ENCODE measurements around the gene RELN.

DNA sequence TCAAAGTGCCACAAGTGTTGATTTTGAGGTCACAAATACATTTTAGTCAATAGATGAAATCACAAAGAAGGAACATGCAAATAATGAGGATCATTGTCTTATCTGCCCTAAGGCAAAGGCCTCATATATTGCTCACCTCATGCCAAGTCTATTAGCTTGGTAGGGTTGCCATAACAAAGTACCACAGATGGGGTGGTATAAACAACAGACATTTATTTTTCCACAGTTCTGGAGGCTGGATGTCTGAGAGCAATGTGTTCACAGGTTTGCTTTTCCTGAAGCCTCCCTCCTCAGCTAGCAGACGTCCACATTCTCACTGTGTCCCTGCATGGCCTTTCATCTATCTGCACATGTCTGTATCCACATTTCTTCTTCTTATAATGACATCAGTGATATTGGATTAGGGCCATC, 59.6 kb downstream of the RELN start:
- TF ChIP-seq POLR2A (IDR thresholded peaks at IDR 0.05; ENCODE audit: insufficient read depth in 1 of 2, low read depth in 2 of 2, low read length in 2 of 2) (no peak), POLR2AphosphoS5 (IDR thresholded peaks at IDR 0.05; ENCODE audit: low read depth, low read length) (no peak), EZH2 (conservative IDR thresholded peaks at IDR 0.05; ENCODE audit: low read depth, low read length) (no peak), GABPA (IDR thresholded peaks at IDR 0.05; ENCODE audit: low read depth, low read length) (no peak), GABPA (CRISPR knock-in tag; IDR thresholded peaks at IDR 0.05; ENCODE audit: low read depth) (no peak), ZZZ3 (CRISPR knock-in tag; IDR thresholded peaks at IDR 0.05; ENCODE audit: borderline replicate concordance) (no peak), TCF7L2 (IDR thresholded peaks at IDR 0.05; ENCODE audit: low read depth, low read length) (no peak), TBL1XR1 (IDR thresholded peaks at IDR 0.05; ENCODE audit: borderline replicate concordance, low read length, partially characterized antibody) (no peak), ZBTB1 (CRISPR knock-in tag; IDR thresholded peaks at IDR 0.05; ENCODE audit: borderline replicate concordance) (no peak), RNF2 (conservative IDR thresholded peaks at IDR 0.05; ENCODE audit: low read depth) (no peak), ZSCAN29 (CRISPR knock-in tag; conservative IDR thresholded peaks at IDR 0.05) (no peak), NFE2L2 (IDR thresholded peaks at IDR 0.05; ENCODE audit: low read length) (no peak)
- TF ChIP-seq, protein P1, sequence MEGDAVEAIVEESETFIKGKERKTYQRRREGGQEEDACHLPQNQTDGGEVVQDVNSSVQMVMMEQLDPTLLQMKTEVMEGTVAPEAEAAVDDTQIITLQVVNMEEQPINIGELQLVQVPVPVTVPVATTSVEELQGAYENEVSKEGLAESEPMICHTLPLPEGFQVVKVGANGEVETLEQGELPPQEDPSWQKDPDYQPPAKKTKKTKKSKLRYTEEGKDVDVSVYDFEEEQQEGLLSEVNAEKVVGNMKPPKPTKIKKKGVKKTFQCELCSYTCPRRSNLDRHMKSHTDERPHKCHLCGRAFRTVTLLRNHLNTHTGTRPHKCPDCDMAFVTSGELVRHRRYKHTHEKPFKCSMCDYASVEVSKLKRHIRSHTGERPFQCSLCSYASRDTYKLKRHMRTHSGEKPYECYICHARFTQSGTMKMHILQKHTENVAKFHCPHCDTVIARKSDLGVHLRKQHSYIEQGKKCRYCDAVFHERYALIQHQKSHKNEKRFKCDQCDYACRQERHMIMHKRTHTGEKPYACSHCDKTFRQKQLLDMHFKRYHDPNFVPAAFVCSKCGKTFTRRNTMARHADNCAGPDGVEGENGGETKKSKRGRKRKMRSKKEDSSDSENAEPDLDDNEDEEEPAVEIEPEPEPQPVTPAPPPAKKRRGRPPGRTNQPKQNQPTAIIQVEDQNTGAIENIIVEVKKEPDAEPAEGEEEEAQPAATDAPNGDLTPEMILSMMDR (CRISPR knock-in tag; IDR thresholded peaks at IDR 0.05), result no peak
- TF ChIP-seq, protein P2, sequence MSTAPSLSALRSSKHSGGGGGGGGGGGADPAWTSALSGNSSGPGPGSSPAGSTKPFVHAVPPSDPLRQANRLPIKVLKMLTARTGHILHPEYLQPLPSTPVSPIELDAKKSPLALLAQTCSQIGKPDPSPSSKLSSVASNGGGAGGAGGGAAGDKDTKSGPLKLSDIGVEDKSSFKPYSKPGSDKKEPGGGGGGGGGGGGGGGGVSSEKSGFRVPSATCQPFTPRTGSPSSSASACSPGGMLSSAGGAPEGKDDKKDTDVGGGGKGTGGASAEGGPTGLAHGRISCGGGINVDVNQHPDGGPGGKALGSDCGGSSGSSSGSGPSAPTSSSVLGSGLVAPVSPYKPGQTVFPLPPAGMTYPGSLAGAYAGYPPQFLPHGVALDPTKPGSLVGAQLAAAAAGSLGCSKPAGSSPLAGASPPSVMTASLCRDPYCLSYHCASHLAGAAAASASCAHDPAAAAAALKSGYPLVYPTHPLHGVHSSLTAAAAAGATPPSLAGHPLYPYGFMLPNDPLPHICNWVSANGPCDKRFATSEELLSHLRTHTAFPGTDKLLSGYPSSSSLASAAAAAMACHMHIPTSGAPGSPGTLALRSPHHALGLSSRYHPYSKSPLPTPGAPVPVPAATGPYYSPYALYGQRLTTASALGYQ (CRISPR knock-in tag; IDR thresholded peaks at IDR 0.05), result no peak
